Stimulated activated CD8-positive, alpha-beta memory T cell treated with anti-CD3 and anti-CD28 coated beads, Interleukin-4, amount 100 ng/mL, for 24 hours (primary cell): ENCODE measurements around the gene AGTR2.
"Not testable (repeated sequence)": the region's sequence is repeated elsewhere in the genome, so short reads cannot be mapped to it uniquely, and the experiment has no call there.

Experiments used
- DNase-seq: peaks from one replicate; pipeline ENCODE4 v3.0.0-alpha.2; 2020; ENCODE audit warnings: low read depth

AGTR2 gene

GRCh38 chrX:116170511-116170910 is at the start of gene AGTR2:
Gene AGTR2 (plus strand): TSS chrX:116170744. CDS start chrX:116172281, 1,537 bp downstream.
- no peak for DNase-seq

- DNase-seq, result no peak
These were observed 35.3 kb upstream of the AGTR2 start for GRCh38 chrX:116135277-116135676.

- not testable (repeated sequence) for DNase-seq
These were observed 29.3 kb upstream of the AGTR2 start for GRCh38 chrX:116141270-116141669.

- DNase-seq, result no peak
These were observed 27.6 kb upstream of the AGTR2 start for GRCh38 chrX:116142976-116143375.

GRCh38 chrX:116172976-116173375 is 2.4 kb downstream of the AGTR2 start:
- DNase-seq, result no peak

- no peak for DNase-seq
These were observed 10.8 kb downstream of the AGTR2 start for GRCh38 chrX:116181300-116181699.

GRCh38 chrX:116185163-116185562 is 14.6 kb downstream of the AGTR2 start:
- no peak for DNase-seq

GRCh38 chrX:116194649-116195048 is 24.1 kb downstream of the AGTR2 start:
- DNase-seq, result no peak

- no peak for DNase-seq
These were observed 27.7 kb downstream of the AGTR2 start for GRCh38 chrX:116198235-116198634.

GRCh38 chrX:116198810-116199209 is 28.3 kb downstream of the AGTR2 start:
- no peak for DNase-seq

- DNase-seq, result no peak
These were observed 34.4 kb downstream of the AGTR2 start for GRCh38 chrX:116204932-116205331.

- DNase-seq, result no peak
These were observed 42.7 kb downstream of the AGTR2 start for GRCh38 chrX:116213262-116213661.

GRCh38 chrX:116217080-116217479 is 46.5 kb downstream of the AGTR2 start:
- not testable (repeated sequence) for DNase-seq
